Calu3 (cell line): ENCODE measurements around the gene LRP10. TPM values are rescaled to one million over a fixed set of nuclear protein-coding genes. Genes with fewer than 3 reads are reported as not detected.
A peak's percentile ranks its signal among the peaks of the same experiment; 100 is the strongest.

ENCODE experiments used
- BruUV-seq: library from RNA; stranded (reverse); fragments of 400-500 nt; replicated peaks from 2 replicates; lab custom pipeline; 2021; lab: Mats Ljungman, UMichigan
- CTCF ChIA-PET: fragments of 300-600 bp; sonication (Branson Sonifier 250); formaldehyde crosslinking; loops from one replicate; lab custom pipeline; 2022; ENCODE audit warnings: antibody characterized with exemption; lab: Charles Lee
- DNase-seq: peaks from one replicate; pipeline ENCODE4 v3.0.0; 2022
- H3K27ac Mint-ChIP-seq: one replicate; pipeline ENCODE4 v1.8.0; 2022; ENCODE audit warnings: mixed read lengths; ENCODE audit not compliant: unreplicated experiment
- H3K27me3 Mint-ChIP-seq: one replicate; pipeline ENCODE4 v1.8.0; 2022; ENCODE audit warnings: mixed read lengths; ENCODE audit not compliant: unreplicated experiment
- H3K36me3 Mint-ChIP-seq: one replicate; pipeline ENCODE4 v1.8.0; 2022; ENCODE audit warnings: mild to moderate bottlenecking, moderate library complexity, mixed read lengths; ENCODE audit not compliant: insufficient read depth, unreplicated experiment
- H3K4me1 Mint-ChIP-seq: one replicate; pipeline ENCODE4 v1.8.0; 2022; ENCODE audit warnings: mild to moderate bottlenecking, low read depth, mixed read lengths; ENCODE audit not compliant: unreplicated experiment
- H3K4me3 Mint-ChIP-seq: one replicate; pipeline ENCODE4 v1.8.0; 2022; ENCODE audit warnings: mild to moderate bottlenecking, low read depth, moderate library complexity, mixed read lengths; ENCODE audit not compliant: unreplicated experiment
- H3K9me3 Mint-ChIP-seq: one replicate; pipeline ENCODE4 v1.8.0; 2022; ENCODE audit warnings: low read depth, mixed read lengths; ENCODE audit not compliant: unreplicated experiment
- CTCF ChIP-seq: fragments of 200-600 bp; IDR thresholded peaks from one replicate; pipeline ENCODE4 v1.8.0; 2022; ENCODE audit warnings: antibody characterized with exemption; ENCODE audit not compliant: unreplicated experiment
- intact Hi-C: fragments of 100-400 bp; cut with micrococcal nuclease; formaldehyde crosslinking; loops from one replicate; pipeline ENCODE4 v1.10.0; 2022; ENCODE audit not compliant: unreplicated experiment
- total RNA-seq: library from RNA; stranded (reverse); gene quantifications from 2 replicates; pipeline ENCODE4 v1.2.3, GENCODE V29; 2022

LRP10 gene
- total RNA-seq, 1 experiment from 2014 or later: 112 TPM

- Mint-ChIP-seq H3K27ac (peak within 1 kb of the TSS; percentile 100), H3K4me3 (peak within 1 kb of the TSS; percentile 88), H3K27me3 (no peaks in the 10 kb centered on the region), H3K36me3 (peaks cover 63% of the 10 kb centered on the region), H3K9me3 (no peaks in the 10 kb centered on the region), H3K4me1 (peaks cover 22% of the 10 kb centered on the region)
- DNase-seq: peak; percentile 96
- no peak for TF ChIP-seq CTCF
- CTCF ChIA-PET: interaction anchor here (0.6 to 1.4 kb wide), 4 partner anchors 9 to 99 kb away, joined by 3 to 4 read pairs (median 3); partner anchors contain the start of genes AJUBA and PRMT5
- no TSS peak for BruUV-seq
- intact Hi-C loops: no loop called here
Observed at GRCh38 chr14:22918804-22919600, 47.5 kb downstream of the LRP10 start, which contains the start of gene RBM23. RBM23 (minus strand) TSS chr14:22919149.

GRCh38 chr14:22919601-22919921 lies 48.0 kb downstream of the LRP10 start:
- TF ChIP-seq CTCF: no peak
- no peak for DNase-seq
- no peaks in the 10 kb centered on the region for H3K27me3 Mint-ChIP-seq
- CTCF ChIA-PET: interaction anchor here (0.6 to 1.4 kb wide), 4 partner anchors 8 to 100 kb away, joined by 3 to 4 read pairs (median 3); partner anchors contain the start of genes AJUBA and PRMT5
- peak overlapping the region; percentile 88 for H3K4me3 Mint-ChIP-seq
- peaks cover 22% of the 10 kb centered on the region for H3K4me1 Mint-ChIP-seq
- H3K27ac Mint-ChIP-seq: no peak overlapping the region
- peaks cover 61% of the 10 kb centered on the region for H3K36me3 Mint-ChIP-seq
- H3K9me3 Mint-ChIP-seq: no peaks in the 10 kb centered on the region
- BruUV-seq: TSS peak; percentile 90
- intact Hi-C loops: no loop called here

- Mint-ChIP-seq H3K4me3 (no peak overlapping the region), H3K27ac (no peak overlapping the region), H3K4me1 (peaks cover 22% of the 10 kb centered on the region), H3K36me3 (peaks cover 61% of the 10 kb centered on the region), H3K9me3 (no peaks in the 10 kb centered on the region), H3K27me3 (no peaks in the 10 kb centered on the region)
- no peak for DNase-seq
- CTCF ChIA-PET: no interaction called here
- intact Hi-C loops: no loop called here
- no peak for TF ChIP-seq CTCF
- BruUV-seq: no TSS peak
Observed at GRCh38 chr14:22920697-22921096, 49.2 kb downstream of the LRP10 start.

- no peak for TF ChIP-seq CTCF
- intact Hi-C loops: no loop called here
- no TSS peak for BruUV-seq
- Mint-ChIP-seq H3K4me1 (peaks cover 28% of the 10 kb centered on the region), H3K4me3 (no peak overlapping the region), H3K27ac (no peak overlapping the region), H3K36me3 (peaks cover 52% of the 10 kb centered on the region), H3K27me3 (no peaks in the 10 kb centered on the region), H3K9me3 (no peaks in the 10 kb centered on the region)
- CTCF ChIA-PET: no interaction called here
- no peak for DNase-seq
Observed at GRCh38 chr14:22922294-22922693, 50.8 kb downstream of the LRP10 start.
